GM12874 (cell line): Measurements from ENCODE around the gene HHAT.

ENCODE experiments used
- TF ChIP-seq, protein P1 (sequence below): IDR thresholded peaks from 2 replicates; pipeline ENCODE4 v1.5.1; 2011; ENCODE audit warnings: low read depth, mild to moderate bottlenecking, control low read depth, low read length, moderate library complexity; ENCODE audit not compliant: insufficient read depth

Gene HHAT

DNA sequence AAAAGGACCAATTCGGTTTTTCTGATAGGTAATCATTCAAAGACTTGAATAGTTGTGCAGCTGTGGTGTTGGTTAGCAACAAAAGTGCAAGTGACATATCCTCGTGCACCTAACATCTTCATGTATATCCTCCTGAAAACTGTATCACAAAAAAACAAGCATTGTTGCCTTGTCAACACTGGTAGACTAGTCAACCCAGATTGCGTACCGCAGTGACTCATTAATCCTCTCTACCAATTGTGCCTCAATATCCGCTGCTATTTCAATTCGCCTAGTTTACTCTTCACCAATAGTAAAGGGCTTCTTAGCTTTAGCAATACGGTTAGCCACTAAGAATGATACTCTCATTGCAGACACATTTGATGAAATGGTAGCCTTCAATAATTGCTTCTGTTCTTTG, 3.5 kb downstream of the HHAT start:
- TF ChIP-seq, protein P1, sequence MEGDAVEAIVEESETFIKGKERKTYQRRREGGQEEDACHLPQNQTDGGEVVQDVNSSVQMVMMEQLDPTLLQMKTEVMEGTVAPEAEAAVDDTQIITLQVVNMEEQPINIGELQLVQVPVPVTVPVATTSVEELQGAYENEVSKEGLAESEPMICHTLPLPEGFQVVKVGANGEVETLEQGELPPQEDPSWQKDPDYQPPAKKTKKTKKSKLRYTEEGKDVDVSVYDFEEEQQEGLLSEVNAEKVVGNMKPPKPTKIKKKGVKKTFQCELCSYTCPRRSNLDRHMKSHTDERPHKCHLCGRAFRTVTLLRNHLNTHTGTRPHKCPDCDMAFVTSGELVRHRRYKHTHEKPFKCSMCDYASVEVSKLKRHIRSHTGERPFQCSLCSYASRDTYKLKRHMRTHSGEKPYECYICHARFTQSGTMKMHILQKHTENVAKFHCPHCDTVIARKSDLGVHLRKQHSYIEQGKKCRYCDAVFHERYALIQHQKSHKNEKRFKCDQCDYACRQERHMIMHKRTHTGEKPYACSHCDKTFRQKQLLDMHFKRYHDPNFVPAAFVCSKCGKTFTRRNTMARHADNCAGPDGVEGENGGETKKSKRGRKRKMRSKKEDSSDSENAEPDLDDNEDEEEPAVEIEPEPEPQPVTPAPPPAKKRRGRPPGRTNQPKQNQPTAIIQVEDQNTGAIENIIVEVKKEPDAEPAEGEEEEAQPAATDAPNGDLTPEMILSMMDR: no peak

DNA sequence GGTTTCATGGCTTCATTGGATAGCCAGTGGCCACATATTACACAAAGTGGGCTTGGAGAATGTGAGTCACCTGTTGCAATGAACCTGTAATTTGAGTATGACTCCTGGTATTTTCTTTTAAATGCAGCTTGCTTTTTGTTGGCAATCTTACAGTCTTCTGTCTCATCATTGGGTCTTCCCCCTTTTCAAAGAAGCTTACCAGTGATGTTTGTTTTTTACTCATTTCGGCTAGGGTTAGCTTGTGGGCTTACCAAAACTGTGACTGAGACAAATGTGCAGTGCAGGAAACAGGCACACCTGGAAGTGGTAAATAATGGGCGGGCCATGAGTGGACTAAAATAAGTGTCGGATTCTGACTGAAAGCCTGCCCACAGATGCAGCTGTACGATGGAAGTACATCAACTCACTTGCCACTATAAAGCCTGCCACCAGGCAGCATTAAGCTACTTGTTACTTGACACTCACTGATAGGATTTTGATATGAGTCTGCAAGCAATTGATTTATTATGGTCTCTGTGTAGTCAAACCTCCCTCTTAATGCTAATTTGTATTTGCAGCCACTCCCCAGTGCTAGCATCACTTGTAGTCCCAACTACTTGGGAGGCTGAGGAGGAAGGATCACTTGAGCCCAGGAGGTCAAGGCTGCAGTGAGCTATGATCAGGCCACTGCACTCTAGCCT, 4.2 kb downstream of the HHAT start:
- TF ChIP-seq, protein P1: no peak

DNA sequence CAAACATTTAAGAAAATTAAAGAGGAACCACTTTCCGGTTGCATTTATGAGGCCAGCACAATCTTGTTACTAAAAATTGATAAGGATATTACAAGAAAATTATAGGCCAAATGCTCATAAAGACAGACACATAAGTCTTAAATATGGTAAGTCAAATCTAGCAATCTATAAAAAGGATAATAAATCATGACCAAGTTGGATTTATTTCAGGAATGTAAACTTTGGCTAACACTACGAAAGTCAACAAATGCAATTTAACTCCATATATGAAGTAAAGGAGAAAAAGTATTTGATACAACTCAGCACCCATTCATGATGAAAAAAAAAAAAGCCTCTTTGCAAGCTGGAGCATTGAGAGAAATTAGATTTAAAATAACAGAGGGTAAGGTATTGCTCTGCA, 6.3 kb downstream of the HHAT start:
- TF ChIP-seq, protein P1: no peak

DNA sequence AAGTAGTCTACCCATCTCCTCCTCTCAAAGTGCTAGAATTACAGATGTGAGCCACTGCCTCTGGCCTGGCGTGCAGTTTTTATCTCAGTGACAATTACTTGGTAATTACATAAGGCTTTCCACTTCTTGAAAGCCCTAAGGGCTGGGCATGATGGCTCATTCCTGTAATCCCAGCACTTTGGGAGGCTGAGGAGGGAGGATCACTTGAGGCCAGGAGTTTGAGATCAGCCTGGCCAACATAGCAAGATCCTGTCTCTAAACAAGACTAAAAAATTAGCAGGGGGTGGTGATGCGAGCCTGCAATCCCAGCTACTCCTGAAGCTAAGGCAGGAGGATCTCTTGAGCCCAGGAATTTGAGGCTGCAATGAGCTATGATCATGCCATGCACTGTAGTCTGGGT, 7.7 kb downstream of the HHAT start:
- TF ChIP-seq, protein P1: no peak

DNA sequence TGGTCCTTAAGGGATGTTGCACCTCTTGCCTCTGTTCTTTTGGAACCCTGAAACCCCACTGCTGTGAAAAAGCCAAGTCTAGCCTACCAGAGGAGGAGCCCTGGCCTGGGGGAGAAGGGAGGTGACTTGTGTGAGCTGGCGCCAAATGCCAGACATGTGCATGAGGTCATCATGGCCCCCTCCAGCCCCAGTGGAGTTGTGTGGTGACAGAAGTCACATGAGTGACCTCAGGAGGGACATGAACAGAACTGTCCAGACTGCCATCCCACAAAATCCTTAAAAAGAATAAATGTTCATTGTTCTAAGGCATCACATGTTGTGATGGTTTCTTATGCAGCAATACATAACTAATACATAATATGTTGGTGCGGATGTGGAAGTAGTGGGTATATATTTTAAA, 10.8 kb downstream of the HHAT start:
- TF ChIP-seq, protein P1: no peak

DNA sequence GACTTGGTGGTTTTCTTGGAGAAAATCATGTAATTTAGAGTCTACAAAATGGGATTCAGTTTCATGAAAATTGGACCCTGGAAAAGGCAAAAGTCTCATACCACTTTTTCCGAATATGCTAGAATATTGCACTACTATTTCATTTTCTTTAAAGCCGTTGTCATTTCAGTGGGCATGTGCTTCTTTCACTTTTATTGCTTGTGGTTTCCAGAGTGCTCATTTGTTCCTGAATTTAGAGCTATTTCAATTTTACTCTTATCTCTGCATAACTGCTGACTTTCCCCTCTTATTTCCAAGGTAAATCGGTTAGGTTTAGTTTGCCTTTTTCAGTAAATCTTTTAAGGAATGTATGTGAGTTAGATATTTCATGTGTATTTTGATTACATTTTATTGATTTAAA, 11.6 kb downstream of the HHAT start:
- TF ChIP-seq, protein P1: no peak

DNA sequence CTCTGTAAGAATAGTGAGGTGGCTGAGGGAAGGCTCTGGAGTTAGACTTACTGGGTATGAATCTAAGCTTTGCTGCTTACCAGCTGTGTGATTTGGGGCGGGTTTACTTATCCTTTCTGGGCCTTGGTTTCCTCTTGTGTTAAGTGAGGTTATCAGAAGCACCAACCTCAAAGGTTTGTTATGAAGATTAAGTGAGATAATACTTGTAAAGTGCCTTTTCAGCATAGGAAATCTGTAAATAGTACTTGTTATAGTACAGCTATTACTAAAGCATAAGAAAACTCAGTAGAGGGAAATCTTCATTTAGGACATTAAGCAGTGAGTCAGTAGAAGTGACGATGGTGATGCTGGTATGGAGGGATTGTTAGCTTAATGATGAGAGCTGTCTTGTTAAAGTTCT, 12.1 kb downstream of the HHAT start:
- TF ChIP-seq, protein P1: no peak
